Stomach smooth muscle (tissue), 2 donors: ENCODE results near the gene EMSY.

Experiments
- H3K27ac ChIP-seq: one replicate; pipeline ENCODE4 v1.7.0; 2013; ENCODE audit warnings: mild to moderate bottlenecking, low read length, inconsistent platforms
- H3K27me3 ChIP-seq, 2 donors: one replicate each; pipeline ENCODE4 v1.7.0; 2013; ENCODE audit warnings: low read length in 2 of 2; ENCODE audit not compliant: insufficient read depth in 2 of 2, control insufficient read depth in 1 of 2
- H3K36me3 ChIP-seq, 2 donors: one replicate each; pipeline ENCODE4 v1.7.0; 2013; ENCODE audit warnings: low read length in 2 of 2; ENCODE audit not compliant: control insufficient read depth in 2 of 2, insufficient read depth in 2 of 2
- H3K4me1 ChIP-seq: one replicate; pipeline ENCODE4 v1.7.0; 2013; ENCODE audit warnings: low read length; ENCODE audit not compliant: control insufficient read depth, insufficient read depth
- H3K4me3 ChIP-seq, 2 donors: one replicate each; pipeline ENCODE4 v1.7.0; 2013; ENCODE audit warnings: low read length in 2 of 2
- H3K9ac ChIP-seq, 2 donors: one replicate each; pipeline ENCODE4 v1.7.0; 2013; ENCODE audit warnings: low read length in 2 of 2, mild to moderate bottlenecking in 1 of 2
- H3K9me3 ChIP-seq, 2 donors: one replicate each; pipeline ENCODE4 v1.7.0; 2013; ENCODE audit warnings: low read length in 2 of 2; ENCODE audit not compliant: control insufficient read depth in 2 of 2
- donor health status: healthy.
- donor health status: Pancreatic carcinoma.

The EMSY gene

GRCh38 chr11:76456571-76456970 is 11.8 kb downstream of the EMSY start:
- Histone ChIP-seq H3K9ac (no peak overlapping the region), H3K36me3 (peaks cover 3 to 17% of the 10 kb centered on the region in 2 donors), H3K27me3 (no peaks in the 10 kb centered on the region), H3K4me1 (no peaks in the 10 kb centered on the region), H3K4me3 (no peak overlapping the region), H3K27ac (no peak overlapping the region), H3K9me3 (no peaks in the 10 kb centered on the region)

GRCh38 chr11:76459299-76459698 is 14.5 kb downstream of the EMSY start:
- Histone ChIP-seq H3K36me3 (peaks cover 4 to 13% of the 10 kb centered on the region in 2 donors), H3K27ac (no peak overlapping the region)

GRCh38 chr11:76459846-76460245 is 15.0 kb downstream of the EMSY start:
- Histone ChIP-seq H3K9me3 (no peaks in the 10 kb centered on the region), H3K27ac (no peak overlapping the region), H3K27me3 (no peaks in the 10 kb centered on the region), H3K4me1 (no peaks in the 10 kb centered on the region), H3K9ac (no peak overlapping the region), H3K36me3 (peaks cover 4 to 12% of the 10 kb centered on the region in 2 donors), H3K4me3 (no peak overlapping the region)

More at GRCh38 chr11:76459299-76459698, 14.5 kb downstream of the EMSY start:
- H3K27me3 ChIP-seq, result no peaks in the 10 kb centered on the region
- no peaks in the 10 kb centered on the region for H3K4me1 ChIP-seq
- H3K9ac ChIP-seq, result no peak overlapping the region
- no peaks in the 10 kb centered on the region for H3K9me3 ChIP-seq
- no peak overlapping the region for H3K4me3 ChIP-seq

DNA sequence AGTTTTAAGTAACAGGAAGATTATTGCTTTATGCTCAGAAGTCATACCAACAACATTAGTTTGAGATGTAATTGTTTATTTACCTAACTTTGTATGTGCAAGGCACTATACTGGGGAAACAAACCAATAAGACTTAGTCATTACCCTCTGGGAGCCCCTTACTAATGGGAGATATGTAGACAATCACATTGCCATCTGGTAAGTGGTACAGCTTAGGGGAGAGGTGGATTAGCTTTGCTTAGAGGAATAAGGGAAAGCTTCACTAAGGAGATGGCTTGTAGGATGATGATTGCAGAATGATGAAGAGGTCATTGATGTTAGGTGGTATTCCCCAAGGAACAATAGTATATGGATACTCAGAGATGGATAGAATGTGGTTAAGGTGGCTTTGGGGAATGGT is 17.5 kb downstream of the EMSY start:
- no peaks in the 10 kb centered on the region for H3K4me1 ChIP-seq
- no peak overlapping the region for H3K4me3 ChIP-seq
- H3K27ac ChIP-seq, result no peak overlapping the region
- no peak overlapping the region for H3K9ac ChIP-seq
- H3K36me3 ChIP-seq, result peaks cover 4 to 9% of the 10 kb centered on the region in 2 donors
- H3K9me3 ChIP-seq, result no peaks in the 10 kb centered on the region
- no peaks in the 10 kb centered on the region for H3K27me3 ChIP-seq

DNA sequence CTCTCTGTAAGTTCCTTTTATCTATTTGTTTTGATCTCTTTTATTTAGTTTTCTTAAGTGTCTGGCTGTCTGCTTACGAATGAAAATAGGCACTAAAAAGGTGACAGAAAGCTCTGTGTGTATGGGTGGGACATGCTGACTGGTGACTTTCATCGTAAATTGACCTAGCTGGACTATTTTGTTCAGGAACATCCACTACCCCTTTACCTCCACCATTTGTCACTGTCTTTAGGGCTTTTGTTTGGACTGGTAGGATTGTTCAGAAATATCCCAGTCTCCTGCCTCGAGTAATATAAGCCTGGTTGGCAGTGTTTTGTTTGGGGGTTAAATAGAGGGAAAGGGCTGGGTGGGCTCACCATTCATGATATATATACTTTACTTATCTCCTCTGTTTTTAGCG is 20.9 kb downstream of the EMSY start:
- H3K4me1 ChIP-seq, result no peaks in the 10 kb centered on the region
- H3K27me3 ChIP-seq, result no peaks in the 10 kb centered on the region
- H3K36me3 ChIP-seq, result peaks cover 4 to 11% of the 10 kb centered on the region in 2 donors

GRCh38 chr11:76466666-76467065 is 21.8 kb downstream of the EMSY start:
- Histone ChIP-seq H3K9ac (no peak overlapping the region), H3K27me3 (no peaks in the 10 kb centered on the region), H3K4me1 (no peaks in the 10 kb centered on the region), H3K9me3 (no peaks in the 10 kb centered on the region), H3K4me3 (no peak overlapping the region), H3K36me3 (peaks cover 4 to 11% of the 10 kb centered on the region in 2 donors), H3K27ac (no peak overlapping the region)

More for the DNA sequence above, 20.9 kb downstream of the EMSY start:
- no peaks in the 10 kb centered on the region for H3K9me3 ChIP-seq
- H3K4me3 ChIP-seq, result no peak overlapping the region
- H3K27ac ChIP-seq, result no peak overlapping the region
- H3K9ac ChIP-seq, result no peak overlapping the region

- peaks cover 5 to 12% of the 10 kb centered on the region in 2 donors for H3K36me3 ChIP-seq
- H3K27me3 ChIP-seq, result no peaks in the 10 kb centered on the region
- no peak overlapping the region for H3K9ac ChIP-seq
- no peaks in the 10 kb centered on the region for H3K4me1 ChIP-seq
- H3K27ac ChIP-seq, result no peak overlapping the region
- no peak overlapping the region for H3K4me3 ChIP-seq
- no peaks in the 10 kb centered on the region for H3K9me3 ChIP-seq
Measured at GRCh38 chr11:76469141-76469540, 24.3 kb downstream of the EMSY start.

- peaks cover 8 to 12% of the 10 kb centered on the region in 2 donors for H3K36me3 ChIP-seq
- H3K9me3 ChIP-seq, result no peaks in the 10 kb centered on the region
- no peaks in the 10 kb centered on the region for H3K27me3 ChIP-seq
- no peaks in the 10 kb centered on the region for H3K4me1 ChIP-seq
- no peak overlapping the region for H3K4me3 ChIP-seq
- no peak overlapping the region for H3K27ac ChIP-seq
- no peak overlapping the region for H3K9ac ChIP-seq
Measured at GRCh38 chr11:76471382-76471781, 26.6 kb downstream of the EMSY start.

DNA sequence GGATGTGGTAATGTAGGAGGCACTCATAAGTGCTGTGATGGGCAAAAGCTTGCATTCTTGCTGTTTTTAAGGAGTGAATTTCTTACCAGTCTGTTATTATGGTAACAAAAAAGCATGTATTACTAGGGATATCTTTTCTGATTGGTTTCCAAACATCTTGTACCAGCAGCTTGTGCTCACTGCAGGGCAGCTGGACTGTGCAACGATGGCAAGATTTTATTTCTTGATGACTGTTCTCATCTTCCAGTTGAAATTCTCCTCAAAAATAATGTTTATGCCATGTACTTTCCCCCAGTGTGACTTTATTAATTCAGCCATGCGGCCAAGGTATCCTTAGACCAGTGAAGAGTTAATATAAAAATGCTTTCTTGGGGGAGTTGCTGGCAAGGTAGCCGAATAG is 35.4 kb downstream of the EMSY start:
- no peak overlapping the region for H3K4me3 ChIP-seq
- H3K9ac ChIP-seq, result no peak overlapping the region
- peaks cover 10 to 15% of the 10 kb centered on the region in 2 donors for H3K36me3 ChIP-seq
- no peaks in the 10 kb centered on the region for H3K27me3 ChIP-seq
- H3K27ac ChIP-seq, result no peak overlapping the region
- H3K9me3 ChIP-seq, result no peaks in the 10 kb centered on the region
- no peaks in the 10 kb centered on the region for H3K4me1 ChIP-seq

DNA sequence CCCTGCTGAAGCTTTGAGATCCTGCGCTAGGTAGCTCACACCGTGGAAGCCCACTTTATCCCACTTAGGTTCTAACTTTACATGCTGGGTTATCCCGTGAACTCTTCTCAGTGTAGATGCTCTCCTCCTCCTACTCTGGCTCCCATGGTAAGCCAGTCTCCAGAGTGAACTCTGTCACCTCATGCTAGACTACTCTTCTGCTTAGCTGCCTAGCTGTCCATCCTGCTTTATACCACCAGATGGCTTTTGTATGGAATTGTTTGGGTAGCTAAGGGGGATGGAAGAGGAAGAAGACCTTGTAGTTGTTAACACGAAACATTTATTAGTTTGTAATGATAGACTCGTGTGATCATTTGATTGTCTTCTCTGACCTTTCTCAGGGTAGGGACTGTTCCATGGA is 46.8 kb downstream of the EMSY start:
- Histone ChIP-seq H3K9me3 (no peaks in the 10 kb centered on the region), H3K9ac (no peak overlapping the region), H3K36me3 (peaks cover 6 to 12% of the 10 kb centered on the region in 2 donors), H3K27me3 (no peaks in the 10 kb centered on the region), H3K4me1 (no peaks in the 10 kb centered on the region), H3K4me3 (no peak overlapping the region), H3K27ac (no peak overlapping the region)

GRCh38 chr11:76493040-76493439 is 48.2 kb downstream of the EMSY start:
- Histone ChIP-seq H3K27ac (no peak overlapping the region), H3K36me3 (peaks cover 6 to 12% of the 10 kb centered on the region in 2 donors), H3K4me1 (no peaks in the 10 kb centered on the region), H3K9ac (no peak overlapping the region), H3K9me3 (no peaks in the 10 kb centered on the region), H3K27me3 (no peaks in the 10 kb centered on the region), H3K4me3 (no peak overlapping the region)
